HG03135 (cell line): Measurements from ENCODE around the gene REEP2.

Experiments
- ATAC-seq: cut with Tn5 transposase; IDR thresholded peaks from one replicate; pipeline ENCODE4 v1.9.1; 2021; ENCODE audit warnings: mild to moderate bottlenecking, moderate library complexity; ENCODE audit not compliant: unreplicated experiment

The REEP2 gene

DNA sequence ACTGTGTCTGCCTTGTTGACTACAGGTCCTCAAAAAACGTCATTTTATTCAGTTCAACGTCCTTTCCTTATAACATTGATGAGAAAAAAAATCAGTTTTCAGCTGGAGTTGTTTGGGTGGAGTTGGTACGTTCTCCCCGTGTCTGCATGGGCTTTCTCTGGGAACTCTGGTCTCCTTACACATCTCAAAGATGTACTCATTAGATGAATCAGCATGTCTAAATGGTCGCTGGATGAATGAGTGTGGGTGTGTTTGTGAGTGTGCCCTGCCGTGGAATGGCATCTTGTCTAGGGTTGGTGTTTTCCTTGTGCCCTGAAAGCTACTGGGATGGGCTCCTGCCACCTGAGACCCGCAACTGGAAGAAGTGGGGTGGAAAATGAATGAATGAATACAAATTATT, 56.5 kb downstream of the REEP2 start:
- no peak for ATAC-seq
